HuH-7.5 (cell line): ENCODE data around the gene DEPDC5.
A peak's percentile ranks its signal among the peaks of the same experiment; 100 is the strongest.

Source experiments
- DNase-seq: peaks from one replicate; pipeline ENCODE4 v3.0.0; 2011; ENCODE audit warnings: low spot score

The DEPDC5 gene

DNA sequence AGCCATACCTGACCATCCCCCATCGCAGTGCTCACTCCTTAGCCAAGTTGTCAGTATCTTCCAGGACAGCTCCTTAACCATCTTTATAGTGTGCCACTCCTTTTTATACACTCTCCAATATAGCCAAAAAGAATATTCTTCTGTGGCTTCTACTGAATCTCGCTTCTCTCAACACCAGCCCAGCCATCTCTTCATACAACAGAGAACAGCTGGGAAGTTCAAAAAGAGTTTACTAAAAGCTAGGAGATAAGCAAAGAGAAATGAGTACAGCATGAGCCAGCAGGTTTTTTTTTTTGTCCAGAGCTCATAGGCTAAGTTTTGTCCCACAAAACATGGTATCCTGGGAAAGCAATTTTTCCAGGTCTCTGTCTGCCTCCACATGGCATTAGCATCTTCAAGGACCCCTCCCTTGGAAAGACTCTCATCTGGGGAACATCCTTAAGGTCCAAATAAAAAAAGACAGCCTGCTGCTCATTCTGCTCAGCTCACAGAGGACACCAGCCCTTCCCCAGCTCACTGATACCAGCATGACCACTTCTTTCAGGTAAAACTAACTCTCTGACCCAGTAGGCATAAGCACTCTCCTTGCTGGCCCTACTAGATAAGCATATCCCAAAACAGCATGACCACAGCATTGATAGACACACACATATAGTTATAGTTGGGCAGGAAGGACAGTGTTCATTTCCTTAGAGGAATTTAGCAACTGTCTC, 141.7 kb downstream of the DEPDC5 start:
- no peak for DNase-seq

DNA sequence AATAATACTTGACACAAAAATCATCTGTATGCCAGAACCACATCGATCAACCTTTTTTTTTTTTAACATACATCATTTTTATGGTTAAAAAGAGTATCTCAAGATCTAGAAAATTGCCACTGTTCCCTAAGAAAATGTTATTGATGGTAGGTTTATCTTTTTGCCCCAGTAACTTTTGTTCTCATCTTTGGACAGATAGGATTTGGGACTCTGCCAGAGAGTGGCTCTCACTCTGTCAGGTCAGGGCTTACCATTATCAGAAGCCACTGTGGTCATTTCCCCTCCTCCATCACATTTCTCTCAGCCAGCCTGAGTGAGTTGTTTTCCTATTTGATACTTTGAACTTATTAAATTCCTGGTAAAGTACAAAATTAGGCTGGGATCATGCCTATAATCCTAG, 142.7 kb downstream of the DEPDC5 start:
- DNase-seq = no peak

DNA sequence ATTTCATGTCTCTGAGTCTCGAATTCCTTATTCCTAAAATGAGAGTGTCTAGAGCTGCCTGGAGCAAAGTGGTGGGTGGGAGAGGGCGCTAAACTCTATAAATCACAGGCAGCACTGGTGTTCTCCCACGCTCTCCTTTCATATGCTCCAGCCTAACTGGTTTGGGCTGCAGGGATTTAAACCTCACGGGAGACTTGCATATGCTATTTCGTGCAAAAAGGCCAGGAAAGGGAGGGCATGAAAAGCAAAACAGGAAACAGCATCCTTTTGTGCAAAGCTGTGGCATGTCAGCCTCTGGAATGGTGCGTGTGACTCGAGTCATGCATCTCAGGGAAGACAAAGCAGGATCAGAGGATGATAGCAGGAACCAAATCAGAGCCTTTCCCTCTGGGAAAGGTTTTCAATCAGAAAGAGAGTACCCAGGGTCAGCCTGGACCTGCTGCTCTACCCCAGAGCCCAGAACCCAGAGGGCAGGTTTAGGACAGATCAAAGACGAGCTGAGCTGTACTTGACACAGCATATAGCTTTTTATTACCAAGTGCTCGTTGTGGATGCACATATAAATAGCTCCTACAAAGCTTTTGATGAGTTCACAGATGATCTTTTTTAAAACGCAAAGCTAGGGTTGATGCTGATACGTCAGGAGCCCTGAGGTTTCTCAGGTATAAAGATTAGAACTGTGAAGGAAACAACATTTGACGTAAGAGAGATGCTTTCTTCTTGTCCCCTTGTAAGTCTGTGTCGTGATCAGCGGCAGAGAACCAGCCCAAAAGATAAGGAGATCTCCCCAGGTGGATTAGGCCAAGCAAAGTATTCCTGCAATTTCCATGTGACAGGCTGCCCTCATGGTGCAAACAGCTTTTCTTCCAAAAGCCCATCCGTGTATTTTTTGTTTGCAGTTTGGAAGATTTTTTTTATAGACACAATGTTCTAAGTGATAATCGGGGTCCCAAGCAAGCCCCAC, 144.3 kb downstream of the DEPDC5 start:
- DNase-seq = no peak

DNA sequence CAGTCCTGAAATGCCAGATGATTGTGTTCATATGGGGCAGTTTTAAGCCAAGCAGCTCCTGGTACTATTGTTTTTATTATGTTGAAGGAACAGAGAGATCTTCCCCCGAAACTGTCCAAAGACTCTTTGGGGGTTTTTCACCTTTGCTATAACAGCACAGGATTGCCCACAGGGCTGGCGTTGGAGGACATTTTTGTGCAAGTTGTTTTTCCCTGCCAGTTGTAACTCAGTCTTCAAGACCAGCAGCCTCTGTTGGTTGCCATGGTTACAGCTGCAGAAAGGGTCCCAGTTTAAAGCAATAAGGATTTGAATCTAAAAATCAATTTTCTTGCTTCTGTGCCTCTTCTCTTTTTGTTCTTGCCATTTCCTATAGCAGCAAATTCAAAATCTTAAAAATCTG, 145.1 kb downstream of the DEPDC5 start:
- DNase-seq = no peak

DNA sequence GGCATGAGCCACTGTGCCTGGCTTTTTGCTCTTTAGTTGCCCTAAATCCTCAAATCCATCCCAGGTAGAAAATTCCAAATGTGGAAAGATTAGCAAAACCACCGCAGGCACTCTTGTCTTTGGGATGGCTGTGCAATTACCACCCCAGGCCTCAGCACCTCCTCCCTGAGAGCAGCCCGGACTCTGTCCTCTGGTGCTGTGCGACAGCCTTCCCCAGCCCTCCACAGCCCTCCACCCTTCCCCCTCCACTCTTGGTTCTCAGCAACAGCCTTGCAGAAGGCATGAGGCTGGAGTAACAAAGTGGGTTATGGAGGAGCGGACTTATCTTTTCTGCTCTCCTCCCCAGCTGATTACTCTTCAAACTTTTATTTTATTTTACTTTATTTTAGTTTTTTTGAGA, 145.8 kb downstream of the DEPDC5 start:
- DNase-seq = no peak

DNA sequence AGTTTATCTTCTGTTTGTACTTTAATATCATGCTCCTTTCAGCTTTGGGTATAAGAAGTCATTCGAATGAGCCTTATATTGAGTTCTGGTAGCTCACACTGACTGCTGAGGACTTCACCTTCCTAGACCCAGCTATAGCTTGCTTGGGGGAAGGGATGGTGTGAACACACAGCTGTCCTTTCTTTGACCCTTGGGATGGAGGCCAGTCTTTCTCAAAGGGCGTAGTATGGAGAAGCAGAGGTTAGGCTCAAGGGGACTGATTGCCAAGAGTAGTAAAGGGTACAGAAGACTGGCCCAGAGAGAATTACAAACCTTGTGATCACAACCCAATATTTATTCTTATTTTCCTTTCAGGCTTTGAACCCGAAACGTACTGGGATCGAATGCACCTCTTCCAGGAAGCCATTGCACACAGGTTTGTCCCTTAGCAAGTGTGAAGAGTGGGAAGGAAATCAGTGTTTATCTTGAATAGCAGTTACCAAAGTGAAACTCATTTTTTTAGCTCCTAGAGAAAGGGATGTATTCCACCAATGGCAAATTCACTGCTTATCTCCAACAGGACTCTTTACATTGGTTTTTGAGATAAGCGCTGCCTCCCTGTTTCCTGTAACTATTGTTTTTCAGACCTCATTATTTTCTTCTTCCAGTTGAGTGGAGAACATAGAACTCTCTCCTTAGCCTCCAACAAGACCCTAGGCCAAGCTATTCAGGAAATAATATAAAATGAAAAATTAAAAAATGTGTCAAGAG, 147.7 kb downstream of the DEPDC5 start:
- no peak for DNase-seq

DNA sequence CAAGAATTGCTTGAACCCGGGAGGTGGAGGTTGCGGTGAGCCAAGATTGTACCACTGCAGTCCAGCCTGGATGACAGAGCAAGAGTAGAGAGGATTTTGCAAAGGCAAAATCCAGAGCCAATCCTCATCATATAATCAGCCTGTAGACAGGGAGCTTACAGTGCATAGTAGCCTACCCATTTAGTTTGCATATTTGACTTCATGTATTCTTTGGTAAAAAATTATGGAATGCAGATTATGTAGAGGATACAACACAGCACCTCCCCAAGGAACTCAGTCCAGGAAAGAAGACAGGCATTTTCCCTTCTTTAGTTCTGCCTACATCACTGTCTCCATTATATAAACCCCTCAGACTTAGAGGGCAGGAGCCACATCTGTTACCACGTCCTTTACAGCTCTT, 150.8 kb downstream of the DEPDC5 start:
- no peak for DNase-seq

DNA sequence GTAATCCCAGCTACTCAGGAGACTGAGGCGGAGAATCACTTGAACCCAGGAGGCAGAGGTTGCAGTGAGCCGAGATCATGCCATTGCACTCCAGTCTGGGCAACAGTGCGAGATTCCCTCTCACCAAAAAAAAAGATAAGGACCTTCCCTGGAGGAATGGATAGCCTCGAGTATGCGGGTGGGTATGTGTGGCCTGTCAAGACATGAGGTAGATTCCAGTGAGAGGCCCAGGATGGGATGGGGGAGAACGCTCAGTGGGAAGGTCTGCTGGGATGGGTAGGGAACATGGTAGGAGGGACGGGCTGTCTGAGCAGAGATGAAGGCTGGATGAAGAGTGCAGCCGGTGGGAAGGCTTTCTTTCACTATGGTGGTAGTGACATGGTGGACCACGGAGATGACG, 151.5 kb downstream of the DEPDC5 start:
- DNase-seq = no peak

DNA sequence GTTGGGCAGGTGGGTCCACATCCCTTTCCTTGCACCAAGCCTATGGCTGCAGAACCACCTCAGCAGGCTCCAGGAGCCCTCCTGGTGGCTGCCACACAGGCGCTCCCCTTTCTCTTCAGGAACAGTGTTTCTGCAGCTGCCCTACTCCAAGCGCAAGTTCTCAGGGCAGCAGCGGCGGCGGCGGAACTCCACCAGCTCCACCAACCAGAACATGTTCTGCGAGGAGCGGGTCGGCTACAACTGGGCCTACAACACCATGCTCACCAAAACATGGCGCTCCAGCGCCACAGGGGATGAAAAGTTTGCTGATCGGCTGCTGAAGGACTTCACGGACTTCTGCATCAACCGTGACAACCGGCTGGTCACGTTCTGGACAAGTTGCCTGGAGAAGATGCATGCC, 152.3 kb downstream of the DEPDC5 start:
- no peak for DNase-seq

DNA sequence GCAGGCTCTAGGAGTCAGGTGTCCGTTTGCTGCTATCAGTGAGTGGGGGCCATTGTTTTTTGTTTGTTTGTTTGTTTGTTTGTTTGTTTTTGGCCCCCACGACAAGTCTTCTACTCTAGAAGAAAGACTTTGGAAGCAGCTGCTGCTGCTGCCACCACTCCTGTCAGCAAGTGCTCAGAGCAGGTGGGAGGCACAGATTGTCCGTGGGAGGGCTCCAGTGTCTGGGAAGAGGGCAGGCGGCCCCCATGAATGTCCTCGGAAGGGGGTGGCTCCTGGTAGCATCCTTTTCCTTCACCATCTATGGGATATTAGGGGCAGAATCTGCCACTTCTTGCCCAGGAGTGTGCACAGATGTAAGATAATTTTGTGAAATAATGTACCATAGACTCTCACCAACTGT, 152.8 kb downstream of the DEPDC5 start:
- DNase-seq = no peak

DNA sequence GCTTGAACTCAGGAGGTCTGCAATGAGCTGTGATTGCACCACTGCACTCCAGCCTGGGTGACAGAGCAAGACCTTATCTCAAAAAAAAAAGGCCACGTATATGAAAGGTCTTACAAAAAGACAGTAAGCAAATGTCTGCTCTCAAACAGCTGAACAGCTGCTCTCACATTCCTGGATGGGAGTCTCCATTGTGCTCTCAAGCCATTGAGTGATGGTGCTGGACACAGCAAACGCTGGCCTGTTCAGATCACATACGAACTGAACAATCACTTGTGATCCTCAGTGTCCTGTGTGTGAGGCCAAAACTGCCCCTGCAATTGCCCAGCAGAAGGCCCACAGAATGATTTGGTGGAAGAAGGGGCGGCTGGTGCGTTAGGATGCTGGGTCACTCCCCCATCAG, 156.2 kb downstream of the DEPDC5 start:
- DNase-seq = no peak

DNA sequence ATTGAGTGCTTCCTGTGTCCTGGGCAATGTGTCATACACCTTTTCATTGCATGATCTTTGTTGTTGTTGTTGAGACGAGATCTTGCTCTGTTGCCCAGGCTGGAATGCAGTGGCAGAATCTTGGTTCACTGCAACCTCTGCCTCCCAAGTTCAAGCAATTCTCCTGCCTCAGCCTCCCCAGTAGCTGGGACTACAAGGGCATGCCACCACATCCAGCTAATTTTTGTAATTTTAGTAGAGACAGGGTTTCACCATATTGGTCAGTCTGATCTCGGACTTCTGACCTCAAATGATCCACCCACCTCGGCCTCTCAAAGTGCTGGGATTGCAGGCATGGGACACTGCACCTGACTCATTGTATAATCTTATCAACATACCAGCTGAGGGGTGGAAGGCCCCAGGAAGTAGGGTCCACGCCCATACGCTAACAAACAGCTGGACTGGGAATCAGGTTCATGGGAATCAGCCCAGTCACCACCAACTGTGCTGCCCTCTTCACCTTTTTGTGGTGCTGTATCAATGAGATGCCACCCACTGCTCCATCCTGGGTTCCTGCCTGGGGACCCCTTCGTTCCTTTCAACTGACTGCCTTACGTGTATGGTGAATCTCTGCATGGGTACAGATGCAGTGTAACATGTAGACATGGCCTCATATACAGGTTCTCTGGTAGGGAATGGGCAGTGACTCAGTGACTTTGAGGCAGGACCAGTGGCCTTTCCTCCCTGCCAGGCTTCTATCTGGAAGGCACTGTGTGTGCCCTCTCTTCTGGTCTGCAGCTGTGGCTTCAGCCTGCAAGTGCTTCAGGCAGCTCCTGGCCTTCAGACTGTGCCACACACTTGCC, 158.0 kb downstream of the DEPDC5 start:
- DNase-seq = peak; percentile 38

DNA sequence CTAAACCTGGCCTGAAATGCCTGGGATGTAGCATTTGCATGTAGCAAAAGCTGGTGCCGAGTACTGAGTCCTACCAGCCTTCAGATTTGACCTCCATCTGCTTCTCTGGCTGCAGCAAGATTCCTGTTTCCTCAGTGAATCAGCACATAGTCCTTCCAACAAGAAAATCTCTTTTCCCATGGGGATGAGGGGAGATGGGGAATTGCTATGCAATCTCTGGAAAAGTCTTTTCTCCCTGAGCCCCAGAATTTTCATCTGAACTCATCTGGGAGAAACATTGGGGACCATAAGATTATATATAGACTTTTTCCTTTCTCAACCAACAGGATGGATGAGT, 158.6 kb downstream of the DEPDC5 start:
- no peak for DNase-seq

DNA sequence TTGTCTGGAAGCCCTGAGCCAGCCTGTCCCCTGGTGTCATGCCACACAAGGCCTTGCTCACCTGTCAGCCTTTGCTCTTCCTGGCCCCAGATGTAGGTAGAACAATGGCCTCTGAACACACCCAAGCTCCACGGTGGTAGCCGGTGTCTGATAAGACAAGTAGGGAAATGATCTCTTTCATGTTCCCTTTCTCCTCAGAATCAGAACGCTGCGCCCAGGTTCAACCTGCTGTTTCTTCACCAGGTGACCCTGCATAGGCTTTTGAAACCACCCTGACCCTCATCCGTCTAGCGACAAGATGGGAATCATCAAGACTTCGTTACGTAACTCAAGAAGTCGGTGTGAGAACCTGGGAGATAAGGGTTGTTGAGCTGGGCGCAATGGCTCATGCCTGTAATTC, 161.8 kb downstream of the DEPDC5 start:
- no peak for DNase-seq

DNA sequence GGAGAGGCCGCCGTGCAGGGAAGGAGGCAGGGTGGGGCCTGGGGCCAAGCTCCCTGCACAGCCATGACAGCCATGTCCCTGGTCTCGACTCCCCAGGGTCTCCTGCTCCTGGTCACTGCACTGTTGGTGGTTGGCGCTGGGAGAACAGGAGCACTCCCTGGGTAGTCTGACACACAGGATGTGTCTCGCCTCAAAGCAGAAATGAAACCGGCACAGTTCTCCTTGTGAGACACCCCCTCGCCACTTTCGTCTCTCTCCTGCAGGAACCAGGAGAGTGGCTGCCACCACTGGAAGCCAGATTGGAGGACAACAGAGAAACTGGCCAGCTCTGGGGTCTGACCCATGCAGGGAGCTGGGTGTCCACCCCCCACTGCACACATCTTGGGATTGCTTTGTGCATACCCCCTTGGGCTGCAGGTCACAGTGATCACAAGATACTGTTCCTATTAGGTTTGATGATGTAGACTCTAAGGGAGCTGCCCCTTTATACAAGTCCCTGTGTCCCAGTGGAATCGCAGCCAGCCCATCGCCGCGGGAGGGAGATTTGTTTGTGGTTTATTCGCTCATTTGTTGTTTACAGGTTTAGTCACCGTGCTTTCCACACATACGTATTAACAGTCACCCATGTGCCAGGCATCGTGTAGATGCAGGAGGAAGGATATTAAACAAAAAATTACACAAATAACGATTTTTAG, 163.6 kb downstream of the DEPDC5 start:
- no peak for DNase-seq

DNA sequence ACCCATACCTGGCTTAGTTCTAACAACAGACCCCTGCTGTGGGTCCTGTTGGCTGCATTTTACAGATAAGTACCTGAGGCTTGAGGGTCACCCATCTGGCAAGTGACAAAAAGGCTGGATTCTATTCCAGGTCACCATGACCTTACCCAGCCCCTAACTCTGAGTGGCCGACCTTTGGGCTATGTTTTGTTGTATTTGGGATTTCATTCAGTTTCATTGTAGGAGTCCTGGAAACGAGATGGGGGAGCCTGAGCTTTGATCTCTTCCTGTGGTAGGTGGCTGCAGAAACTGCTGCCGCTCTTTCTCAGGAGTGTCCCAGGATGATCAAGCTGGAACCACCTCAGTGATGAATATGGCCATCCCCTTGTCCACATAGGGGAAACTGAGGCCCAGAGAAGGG, 165.9 kb downstream of the DEPDC5 start:
- DNase-seq = no peak

DNA sequence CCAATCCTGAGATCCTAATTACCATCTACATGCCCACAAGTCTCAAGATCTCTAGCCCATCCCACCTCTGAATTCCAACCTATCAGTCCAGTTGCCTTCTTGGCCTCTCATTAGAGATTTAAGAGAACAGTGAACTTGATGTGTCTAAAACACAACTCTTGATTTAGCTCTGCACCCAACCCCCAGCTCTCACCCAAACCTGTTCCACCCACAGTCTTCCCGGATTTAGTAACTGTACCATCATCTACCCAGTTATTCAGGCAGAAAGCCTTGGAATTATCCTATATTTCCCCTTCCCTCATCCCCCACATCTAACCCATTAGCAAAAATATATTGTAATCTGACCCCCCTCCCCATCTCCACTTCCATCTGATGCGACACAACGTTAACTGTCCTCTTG, 166.5 kb downstream of the DEPDC5 start:
- DNase-seq = no peak

DNA sequence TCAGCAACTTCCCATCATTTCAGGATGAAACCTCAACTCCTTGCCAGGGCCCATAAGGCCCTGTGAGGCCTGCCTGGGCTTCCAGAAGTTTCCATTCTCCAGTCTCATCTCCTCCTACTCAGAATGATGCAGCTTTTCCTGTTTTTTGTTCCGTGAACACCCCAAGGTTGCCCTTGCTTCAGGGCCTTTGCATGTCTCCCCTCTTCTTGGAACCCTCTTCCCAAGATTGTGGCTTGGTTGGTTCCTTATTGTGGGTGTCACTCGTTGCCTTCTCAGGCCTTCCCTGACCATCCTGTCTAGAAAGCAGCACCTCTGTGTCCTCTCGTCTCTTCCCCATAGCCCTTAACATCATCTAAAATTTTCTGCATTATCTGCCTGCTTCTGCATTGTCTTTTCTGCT, 167.3 kb downstream of the DEPDC5 start:
- no peak for DNase-seq

DNA sequence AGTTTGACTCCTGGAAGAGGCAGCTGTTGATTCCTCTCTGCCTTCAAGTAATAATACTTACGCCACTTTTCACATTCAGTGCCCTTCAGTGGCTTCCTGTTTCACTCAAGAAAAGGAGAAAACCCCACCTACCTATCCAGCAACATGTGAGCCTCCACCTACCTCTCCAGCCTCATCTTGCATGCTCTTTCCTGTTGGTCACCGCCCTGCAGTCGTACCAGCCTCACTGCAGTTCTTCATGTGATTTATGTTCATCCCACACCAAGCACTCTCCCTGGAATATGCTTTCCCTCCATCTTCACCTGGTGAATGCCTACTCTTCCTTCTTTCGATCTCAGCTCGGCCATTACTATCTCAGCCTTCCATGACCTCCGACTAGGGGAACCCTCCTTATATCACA, 168.7 kb downstream of the DEPDC5 start:
- DNase-seq = no peak

DNA sequence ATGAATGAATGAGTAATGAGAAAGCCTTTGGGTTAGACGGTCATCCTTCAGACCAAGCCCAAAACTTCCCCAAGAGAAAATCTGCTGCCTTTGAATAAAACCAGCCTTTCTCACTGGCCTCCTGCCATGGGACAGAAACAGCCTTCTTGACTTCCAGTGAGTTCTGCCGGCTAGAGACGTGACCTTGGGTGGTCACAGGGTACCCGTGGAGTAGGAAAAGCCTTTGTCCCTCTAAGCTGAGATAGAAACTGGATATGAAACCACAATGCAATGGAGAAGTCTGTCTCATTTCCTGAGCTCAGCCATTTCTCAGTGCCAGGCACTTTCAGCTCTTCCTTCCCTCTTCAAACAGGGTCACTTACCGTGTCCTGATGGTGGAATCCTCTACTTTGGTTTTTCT, 169.3 kb downstream of the DEPDC5 start:
- DNase-seq = no peak

DNA sequence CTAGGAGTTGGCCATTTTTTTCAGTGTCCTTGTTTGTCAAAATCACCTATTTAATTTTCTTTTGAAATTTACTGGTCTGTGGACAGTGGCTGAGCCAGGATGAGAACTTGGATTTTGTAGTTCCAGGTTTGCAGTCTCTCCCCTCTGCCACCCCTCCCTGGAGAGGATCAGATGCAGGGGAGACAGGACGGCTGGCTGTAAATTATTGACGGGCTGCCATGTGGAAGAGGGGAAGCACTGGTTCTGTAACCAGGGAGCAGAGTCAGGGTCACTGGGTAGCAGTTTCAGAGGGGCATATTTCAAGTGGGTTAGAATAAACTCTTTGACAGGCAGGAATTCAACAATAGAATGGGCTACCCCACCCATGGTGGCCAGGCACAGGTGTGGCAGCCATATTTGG, 169.9 kb downstream of the DEPDC5 start:
- DNase-seq = no peak
